Fibroblast of lung (primary cell): ENCODE data around the gene CAMK1D. TPM values are rescaled to one million over a fixed set of nuclear protein-coding genes. Genes with fewer than 3 reads are reported as not detected.
"Not testable (repeated sequence)": the region's sequence is repeated elsewhere in the genome, so short reads cannot be mapped to it uniquely, and the experiment has no call there.

ENCODE experiments used
- DNase-seq, 2 donors: peaks; one replicate each; pipeline versions ENCODE4 v3.0.0 to v3.0.0-alpha.2; 2010; ENCODE audit warnings: low read depth in 2 of 2
- H2AFZ ChIP-seq: 2 replicates; pipeline ENCODE4 v1.5.1; 2012; ENCODE audit warnings: low read length, control low read depth, inconsistent platforms
- H3K27ac ChIP-seq: 2 replicates; pipeline ENCODE4 v1.5.1; 2011; ENCODE audit warnings: low read length, control low read depth; ENCODE audit not compliant: insufficient read depth
- H3K27me3 ChIP-seq: 2 replicates; pipeline ENCODE4 v1.5.1; 2011; ENCODE audit warnings: mild to moderate bottlenecking, low read length; ENCODE audit not compliant: control insufficient read depth, insufficient read depth
- H3K36me3 ChIP-seq: 2 replicates; pipeline ENCODE4 v1.5.1; 2011; ENCODE audit warnings: low read length; ENCODE audit not compliant: control insufficient read depth, insufficient read depth
- H3K4me1 ChIP-seq: 2 replicates; pipeline ENCODE4 v1.5.1; 2011; ENCODE audit warnings: low read length; ENCODE audit not compliant: control insufficient read depth, insufficient read depth; ENCODE audit errors: extremely low read depth
- H3K4me2 ChIP-seq: 2 replicates; pipeline ENCODE4 v1.5.1; 2011; ENCODE audit warnings: low read length, control low read depth; ENCODE audit not compliant: insufficient read depth; ENCODE audit errors: extremely low read depth
- H3K4me3 ChIP-seq, 4 experiments: fragments of 200-600 bp in 1 of 4; sonication (generic) in 1 of 4; replicated peaks in 1 of 4; 2 replicates each; pipeline ENCODE4 v1.5.1; 2011 to 2016; ENCODE audit warnings: low read length in 4 of 4, low read depth in 3 of 4, mild to moderate bottlenecking in 3 of 4, control low read depth in 2 of 4, inconsistent platforms in 1 of 4, mixed read lengths in 1 of 4; ENCODE audit not compliant: insufficient read depth in 1 of 4; ENCODE audit errors: control extremely low read depth in 1 of 4
- H3K79me2 ChIP-seq: 2 replicates; pipeline ENCODE4 v1.5.1; 2012; ENCODE audit warnings: mild to moderate bottlenecking, low read length, inconsistent platforms; ENCODE audit not compliant: control insufficient read depth, insufficient read depth
- H3K9ac ChIP-seq: 2 replicates; pipeline ENCODE4 v1.5.1; 2011; ENCODE audit warnings: mild to moderate bottlenecking, low read length, control low read depth; ENCODE audit not compliant: insufficient read depth
- H3K9me3 ChIP-seq: 2 replicates; pipeline ENCODE4 v1.5.1; 2012; ENCODE audit warnings: low read depth, low read length; ENCODE audit not compliant: control insufficient read depth, insufficient read depth
- H4K20me1 ChIP-seq: 2 replicates; pipeline ENCODE4 v1.5.1; 2011; ENCODE audit warnings: low read length; ENCODE audit not compliant: control insufficient read depth, insufficient read depth; ENCODE audit errors: extremely low read depth
- CTCF ChIP-seq, 2 donors: IDR thresholded peaks in 1 of 2; conservative IDR thresholded peaks in 1 of 2; 1 replicate in 1 of 2; 2 replicates in 1 of 2; pipeline ENCODE4 v1.5.1; 2011 to 2012; ENCODE audit warnings: low read length in 2 of 2, control low read depth in 1 of 2, inconsistent platforms in 1 of 2, low read depth in 1 of 2, mild to moderate bottlenecking in 1 of 2
- EZH2 ChIP-seq: IDR thresholded peaks from 2 replicates; pipeline ENCODE4 v1.5.1; 2012; ENCODE audit warnings: low read length, control low read depth, mild to moderate bottlenecking; ENCODE audit errors: missing control alignments
- polyA plus RNA-seq, 2 donors: library from polyadenylated mRNA; depleted of rRNA in 1 of 2; stranded (reverse) in 1 of 2; unstranded in 1 of 2; fragments of >200 nt; gene quantifications; 2 replicates each; pipeline ENCODE4 v1.2.1, GENCODE V29; 2011 to 2012; ENCODE audit warnings: missing spikeins in 1 of 2
- total RNA-seq: library from RNA; depleted of rRNA; stranded (reverse); fragments of >200 nt; gene quantifications from 2 replicates; pipeline ENCODE4 v1.2.1, GENCODE V29; 2014

The CAMK1D gene
- total and polyA plus RNA-seq, 2 donors (not counting 1 experiment from before 2014, with no cell fraction given), result 2.3 TPM

DNA sequence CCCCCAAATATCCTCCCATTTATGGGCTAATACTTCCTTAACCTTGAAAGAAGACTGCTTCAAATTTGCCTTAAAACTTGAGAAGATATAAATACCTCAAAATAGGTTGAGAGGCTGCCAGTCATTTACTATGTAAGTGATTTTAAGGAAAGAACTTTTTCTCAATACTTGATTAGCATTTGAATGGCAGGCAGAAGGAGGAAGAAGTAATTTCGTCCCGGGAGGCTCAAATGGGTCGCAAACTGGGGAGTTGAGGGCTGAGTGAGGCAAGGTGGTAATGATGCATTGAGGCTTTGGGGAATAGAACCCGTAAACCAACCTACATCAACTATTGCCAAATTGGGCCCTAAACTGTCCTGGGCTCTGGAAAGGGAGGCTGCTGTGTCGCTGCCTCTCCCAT is 11.1 kb downstream of the CAMK1D start:
- Histone ChIP-seq H3K79me2 (no peaks in the 10 kb centered on the region), H3K4me2 (no peak overlapping the region), H3K36me3 (no peaks in the 10 kb centered on the region), H3K9me3 (no peaks in the 10 kb centered on the region), H2AFZ (no peak overlapping the region), H4K20me1 (no peaks in the 10 kb centered on the region), H3K27ac (no peak overlapping the region), H3K9ac (no peak overlapping the region), H3K4me3 (no peak overlapping the region), H3K4me1 (no peaks in the 10 kb centered on the region), H3K27me3 (no peaks in the 10 kb centered on the region)
- no peak for DNase-seq
- TF ChIP-seq CTCF (conservative IDR thresholded peaks at IDR 0.05 in 1 of 2, IDR thresholded peaks at IDR 0.05 in 1 of 2; ENCODE audit: low read depth in 1 of 2, low read length in 2 of 2) (no peak), EZH2 (no peak)

DNA sequence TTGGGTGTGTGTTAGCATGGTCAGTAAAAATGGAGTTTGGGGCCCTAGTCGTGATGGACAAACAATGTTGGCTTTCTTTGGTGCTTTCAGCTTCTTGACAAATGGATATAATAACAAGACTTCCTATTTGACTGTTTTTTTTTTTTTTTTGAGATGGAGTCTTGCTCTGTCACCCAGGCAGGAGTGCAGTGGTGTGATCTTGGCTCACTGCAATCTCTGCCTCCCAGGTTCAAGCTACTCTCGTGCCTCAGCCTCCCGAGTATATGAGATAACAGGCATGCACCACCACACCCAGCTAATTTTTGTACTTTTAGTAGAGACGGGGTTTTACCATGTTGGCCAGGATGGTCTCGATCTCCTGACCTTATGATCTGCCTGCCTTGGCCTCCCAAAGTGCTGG is 11.8 kb downstream of the CAMK1D start:
- H3K27ac ChIP-seq, H3K9me3 ChIP-seq, H3K4me2 ChIP-seq, H4K20me1 ChIP-seq, H2AFZ ChIP-seq, H3K4me3 ChIP-seq, H3K79me2 ChIP-seq, H3K4me1 ChIP-seq, H3K9ac ChIP-seq, H3K27me3 ChIP-seq, H3K36me3 ChIP-seq, DNase-seq: not testable (repeated sequence)

GRCh38 chr10:12364559-12364958 is 15.2 kb downstream of the CAMK1D start:
- Histone ChIP-seq H4K20me1 (no peaks in the 10 kb centered on the region), H3K9me3 (no peaks in the 10 kb centered on the region), H2AFZ (no peak overlapping the region), H3K4me3 (no peak overlapping the region), H3K27me3 (no peaks in the 10 kb centered on the region), H3K79me2 (no peaks in the 10 kb centered on the region), H3K27ac (no peak overlapping the region), H3K36me3 (no peaks in the 10 kb centered on the region), H3K9ac (no peak overlapping the region), H3K4me2 (no peak overlapping the region), H3K4me1 (no peaks in the 10 kb centered on the region)
- TF ChIP-seq EZH2 (no peak), CTCF (conservative IDR thresholded peaks at IDR 0.05 in 1 of 2, IDR thresholded peaks at IDR 0.05 in 1 of 2; ENCODE audit: low read depth in 1 of 2, low read length in 2 of 2) (no peak)
- DNase-seq, result no peak
